Left ventricle myocardium inferior (tissue), 1 donor: ENCODE measurements around the gene VAT1. TPM values are rescaled to one million over a fixed set of nuclear protein-coding genes. Genes with fewer than 3 reads are reported as not detected.
A peak's percentile ranks its signal among the peaks of the same experiment; 100 is the strongest.

Experiments used
- DNase-seq: peaks from one replicate; pipeline ENCODE4 v3.0.0-alpha.2; 2020
- H3K27ac ChIP-seq: fragments of 200-600 bp; replicated peaks from 2 replicates; pipeline ENCODE4 v1.8.0; 2021
- H3K27me3 ChIP-seq: fragments of 200-600 bp; 2 replicates; pipeline ENCODE4 v1.8.0; 2021; ENCODE audit warnings: low read depth
- H3K36me3 ChIP-seq: fragments of 200-600 bp; 2 replicates; pipeline ENCODE4 v1.8.0; 2021
- H3K4me1 ChIP-seq: fragments of 200-600 bp; 2 replicates; pipeline ENCODE4 v1.8.0; 2021
- H3K4me3 ChIP-seq: fragments of 200-600 bp; 2 replicates; pipeline ENCODE4 v1.8.0; 2021; ENCODE audit warnings: mild to moderate bottlenecking, moderate library complexity
- H3K9me3 ChIP-seq: fragments of 200-600 bp; replicated peaks from 2 replicates; pipeline ENCODE4 v1.8.0; 2021
- intact Hi-C: fragments of 100-400 bp; cut with micrococcal nuclease; formaldehyde crosslinking; loops from one replicate; pipeline ENCODE4 v1.11.0; 2022
- total RNA-seq: library from RNA; stranded (reverse); fragmentation: NEBNext Ultra II Directional; extraction: Animal tissue kit (Norgen Biotek cat#: 25700); gene quantifications from one replicate; pipeline ENCODE4 v1.2.1, GENCODE V29; 2021
- TF ChIP-seq, protein P1 (sequence below): fragments of 200-600 bp; IDR thresholded peaks from 2 replicates; pipeline ENCODE4 v1.8.0; 2021; ENCODE audit warnings: antibody characterized with exemption, mild to moderate bottlenecking, borderline replicate concordance
- donor health status: DM: no; HTN: yes; CAD: no; lungs with severe emphysema.

VAT1 gene
- total RNA-seq, 1 donor from 2014 or later, result 68.2 TPM

DNA sequence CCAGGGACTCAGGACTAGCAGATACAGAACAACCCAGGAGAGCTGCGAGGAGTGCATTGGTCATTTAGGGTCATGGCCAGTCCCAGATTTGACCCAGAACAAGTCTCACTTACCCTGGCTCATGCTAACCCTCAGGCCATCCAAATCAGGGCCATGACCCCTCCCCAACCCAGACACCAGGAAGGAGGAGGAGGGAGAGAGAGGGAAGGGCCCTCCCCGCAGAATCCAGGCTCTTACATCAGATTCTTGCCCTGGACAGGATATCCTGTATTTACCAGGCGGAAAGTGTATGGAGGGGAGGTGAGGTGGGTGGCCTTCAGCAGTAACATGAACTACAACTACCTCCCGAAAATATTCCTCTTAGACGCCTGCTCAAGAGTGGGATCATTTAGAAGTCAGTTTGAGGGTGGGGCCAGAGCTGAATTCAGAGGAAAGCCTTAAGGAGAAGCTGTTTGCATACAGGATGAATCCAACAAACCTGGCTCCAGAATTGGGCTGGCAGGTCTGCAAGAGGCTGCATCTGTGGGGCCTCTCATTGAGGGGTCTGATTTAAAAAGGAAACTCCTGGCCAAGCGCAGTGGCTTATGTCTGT, 2.1 kb downstream of the VAT1 start:
- intact Hi-C loops, result no loop called here
- no peak for DNase-seq
- no peaks in the 10 kb centered on the region for H3K27me3 ChIP-seq
- H3K36me3 ChIP-seq, result peaks cover 27% of the 10 kb centered on the region
- peaks cover 77% of the 10 kb centered on the region for H3K4me1 ChIP-seq
- H3K27ac ChIP-seq, result peak overlapping the region; percentile 89
- no peaks in the 10 kb centered on the region for H3K9me3 ChIP-seq
- TF ChIP-seq, protein P1, sequence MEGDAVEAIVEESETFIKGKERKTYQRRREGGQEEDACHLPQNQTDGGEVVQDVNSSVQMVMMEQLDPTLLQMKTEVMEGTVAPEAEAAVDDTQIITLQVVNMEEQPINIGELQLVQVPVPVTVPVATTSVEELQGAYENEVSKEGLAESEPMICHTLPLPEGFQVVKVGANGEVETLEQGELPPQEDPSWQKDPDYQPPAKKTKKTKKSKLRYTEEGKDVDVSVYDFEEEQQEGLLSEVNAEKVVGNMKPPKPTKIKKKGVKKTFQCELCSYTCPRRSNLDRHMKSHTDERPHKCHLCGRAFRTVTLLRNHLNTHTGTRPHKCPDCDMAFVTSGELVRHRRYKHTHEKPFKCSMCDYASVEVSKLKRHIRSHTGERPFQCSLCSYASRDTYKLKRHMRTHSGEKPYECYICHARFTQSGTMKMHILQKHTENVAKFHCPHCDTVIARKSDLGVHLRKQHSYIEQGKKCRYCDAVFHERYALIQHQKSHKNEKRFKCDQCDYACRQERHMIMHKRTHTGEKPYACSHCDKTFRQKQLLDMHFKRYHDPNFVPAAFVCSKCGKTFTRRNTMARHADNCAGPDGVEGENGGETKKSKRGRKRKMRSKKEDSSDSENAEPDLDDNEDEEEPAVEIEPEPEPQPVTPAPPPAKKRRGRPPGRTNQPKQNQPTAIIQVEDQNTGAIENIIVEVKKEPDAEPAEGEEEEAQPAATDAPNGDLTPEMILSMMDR, result no peak
- H3K4me3 ChIP-seq, result peak overlapping the region; percentile 95

DNA sequence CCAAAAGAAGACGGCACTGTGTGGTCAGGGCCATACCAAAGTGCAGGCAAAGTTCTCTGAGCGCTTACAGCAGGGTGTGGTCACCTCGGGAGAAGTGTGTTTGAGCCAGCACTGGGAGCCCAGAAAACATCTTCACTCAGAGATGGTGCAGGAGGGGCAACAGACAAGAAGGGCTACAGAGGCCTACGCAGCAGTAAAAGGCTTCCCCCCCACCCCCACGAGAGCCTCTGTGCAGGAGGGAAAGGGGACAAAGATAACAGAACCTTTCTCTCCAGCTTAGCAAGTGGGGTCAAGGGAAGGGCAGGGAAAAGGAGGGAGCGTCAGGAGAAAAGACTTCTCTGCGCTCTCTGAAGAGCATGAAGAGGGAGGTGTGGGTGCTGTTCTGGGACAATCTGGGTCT, 2.8 kb downstream of the VAT1 start:
- Histone ChIP-seq H3K9me3 (no peaks in the 10 kb centered on the region), H3K4me1 (peaks cover 80% of the 10 kb centered on the region), H3K27me3 (no peaks in the 10 kb centered on the region), H3K36me3 (peaks cover 29% of the 10 kb centered on the region), H3K27ac (peak overlapping the region; percentile 89), H3K4me3 (peak overlapping the region; percentile 95)
- intact Hi-C loops, result no loop called here
- DNase-seq, result no peak
- TF ChIP-seq, protein P1, result no peak

DNA sequence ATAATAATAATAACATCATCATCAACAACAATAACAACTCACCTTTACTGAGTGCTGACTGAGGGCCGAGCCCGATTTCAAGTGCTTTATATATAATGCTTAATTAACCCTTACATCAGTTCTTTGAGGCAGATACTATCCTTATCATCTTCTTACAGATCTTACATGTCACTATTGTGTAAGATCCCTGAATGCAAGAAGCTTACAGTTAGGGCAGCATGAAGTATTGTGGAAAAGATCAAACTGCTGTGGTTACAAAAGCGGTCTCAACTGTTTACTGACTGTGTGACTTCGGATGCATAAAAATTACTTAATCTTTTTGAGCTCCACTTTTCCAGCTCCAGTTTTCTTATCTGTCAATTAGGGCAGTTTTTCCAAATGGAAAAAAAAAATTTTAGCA, 3.3 kb downstream of the VAT1 start:
- no peak for DNase-seq
- Histone ChIP-seq H3K9me3 (no peaks in the 10 kb centered on the region), H3K4me3 (peak overlapping the region; percentile 95), H3K36me3 (peaks cover 32% of the 10 kb centered on the region), H3K27me3 (no peaks in the 10 kb centered on the region), H3K27ac (peak overlapping the region; percentile 89), H3K4me1 (peaks cover 80% of the 10 kb centered on the region)
- TF ChIP-seq, protein P1, result no peak
- intact Hi-C loops, result no loop called here

DNA sequence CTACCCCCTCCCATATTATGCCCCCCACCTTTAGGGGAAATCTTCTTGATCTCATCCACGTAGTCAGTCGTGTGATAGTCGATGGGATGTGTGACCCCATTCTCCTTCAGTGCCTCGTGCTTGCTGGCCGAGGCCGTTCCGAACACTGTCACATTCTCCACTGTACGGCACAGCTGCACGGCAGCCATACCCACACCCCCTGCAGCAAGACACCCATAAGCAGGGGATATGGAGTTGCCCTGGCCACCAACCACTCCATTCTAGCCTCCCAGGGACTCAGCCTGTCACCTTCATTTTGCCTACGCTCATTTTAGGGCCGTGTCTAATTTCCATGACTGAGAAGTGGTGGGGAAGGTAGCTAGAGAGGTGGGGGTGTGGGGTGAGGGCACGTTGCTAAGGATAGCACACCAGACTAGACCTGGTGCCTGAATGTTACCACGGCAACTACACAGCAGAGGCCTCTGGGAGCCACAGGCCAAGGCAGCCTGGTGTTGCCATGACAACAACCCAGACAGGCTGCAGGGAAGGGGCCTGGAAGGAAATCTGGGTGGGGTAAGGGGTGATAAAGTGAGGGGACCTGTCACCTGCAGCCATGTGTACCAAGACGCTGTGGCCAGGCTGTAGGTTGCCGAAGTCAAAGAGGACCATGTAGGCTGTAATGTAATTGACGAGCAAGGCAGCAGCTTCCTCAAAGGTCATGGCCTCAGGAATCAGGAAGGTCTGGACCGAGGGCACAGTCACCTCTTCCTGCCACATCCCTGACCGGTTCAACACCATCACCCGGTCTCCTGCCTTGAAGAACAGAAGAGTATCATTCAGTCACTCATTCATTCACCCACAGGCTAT, 4.0 kb downstream of the VAT1 start:
- TF ChIP-seq, protein P1, result no peak
- peaks cover 39% of the 10 kb centered on the region for H3K36me3 ChIP-seq
- DNase-seq, result no peak
- peak overlapping the region; percentile 89 for H3K27ac ChIP-seq
- intact Hi-C loops, result no loop called here
- no peaks in the 10 kb centered on the region for H3K27me3 ChIP-seq
- H3K9me3 ChIP-seq, result no peaks in the 10 kb centered on the region
- H3K4me3 ChIP-seq, result no peak overlapping the region
- peaks cover 87% of the 10 kb centered on the region for H3K4me1 ChIP-seq

DNA sequence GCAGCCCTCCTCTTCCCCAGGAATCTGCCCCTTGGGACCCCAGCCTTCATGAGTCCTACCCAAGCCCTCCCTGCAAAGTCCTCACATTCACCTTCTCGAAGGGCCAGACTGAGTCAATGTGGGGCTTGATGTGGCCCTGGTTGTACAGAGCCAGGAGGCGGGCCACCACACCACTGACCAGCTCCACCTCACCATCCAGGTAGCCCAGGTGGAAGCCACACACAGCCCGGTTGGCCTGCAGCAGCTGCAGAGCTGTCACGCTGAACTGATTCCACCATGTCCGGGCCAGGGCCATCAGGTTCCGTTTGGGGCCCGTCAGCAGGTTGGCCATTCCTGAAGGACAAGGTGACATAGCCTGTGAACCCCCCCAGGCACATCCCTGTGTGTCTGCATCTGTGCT, 6.0 kb downstream of the VAT1 start:
- peak overlapping the region; percentile 86 for H3K27ac ChIP-seq
- no peaks in the 10 kb centered on the region for H3K27me3 ChIP-seq
- intact Hi-C loops, result no loop called here
- TF ChIP-seq, protein P1, result no peak
- H3K4me1 ChIP-seq, result peaks cover 91% of the 10 kb centered on the region
- DNase-seq, result no peak
- no peaks in the 10 kb centered on the region for H3K9me3 ChIP-seq
- peak overlapping the region; percentile 25 for H3K4me3 ChIP-seq
- peaks cover 45% of the 10 kb centered on the region for H3K36me3 ChIP-seq
